Measurements from ENCODE around the gene EGFL7. TPM values are rescaled to one million over a fixed set of nuclear protein-coding genes. Genes with fewer than 3 reads are reported as not detected.

EGFL7 gene
- 6.9 and 8.4 TPM in 2 replicates for total RNA-seq
- long read RNA-seq: 0 reads

DNA sequence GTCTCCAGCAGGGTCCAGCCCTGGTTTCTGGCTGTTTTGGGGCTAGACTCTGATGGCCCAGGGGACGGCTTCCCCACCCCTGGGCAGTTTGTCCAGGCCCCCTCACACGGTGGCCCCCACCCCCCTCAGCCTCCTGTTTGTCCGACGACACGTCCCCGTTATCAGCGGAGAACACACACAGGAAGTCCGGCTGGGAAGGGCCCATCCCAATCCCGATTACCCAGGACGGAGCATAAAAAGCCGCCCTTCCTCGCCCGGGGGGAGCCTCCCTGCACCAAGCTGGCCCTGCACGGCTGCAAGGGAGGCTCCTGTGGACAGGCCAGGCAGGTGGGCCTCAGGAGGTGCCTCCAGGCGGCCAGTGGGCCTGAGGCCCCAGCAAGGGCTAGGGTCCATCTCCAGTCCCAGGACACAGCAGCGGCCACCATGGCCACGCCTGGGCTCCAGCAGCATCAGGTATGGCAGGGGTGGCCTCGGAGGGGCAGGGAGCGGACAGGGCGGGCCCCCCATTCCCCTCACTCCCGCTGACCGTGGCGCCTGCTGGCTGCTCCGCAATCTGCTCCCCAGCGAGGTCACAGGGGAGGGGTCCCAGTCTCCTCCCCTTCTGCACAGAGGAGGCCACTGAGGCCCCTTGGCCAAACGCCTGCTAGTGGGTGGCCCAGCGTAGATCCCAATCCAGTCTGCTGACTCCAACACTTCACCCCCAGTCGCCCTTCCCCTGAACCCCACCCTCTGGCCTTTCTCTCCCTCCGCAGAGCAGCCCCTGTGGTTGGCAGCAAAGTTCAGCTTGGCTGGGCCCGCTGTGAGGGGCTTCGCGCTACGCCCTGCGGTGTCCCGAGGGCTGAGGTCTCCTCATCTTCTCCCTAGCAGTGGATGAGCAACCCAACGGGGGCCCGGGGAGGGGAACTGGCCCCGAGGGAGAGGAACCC is at the start of gene EGFL7:
Gene EGFL7 (plus strand): TSS at position 261 of the 926 bp plus-strand sequence. CDS start 5,367 bp downstream, outside the sequence.
- no peak within 1 kb of the TSS for H3K4me3 Mint-ChIP-seq (ENCODE audit: unreplicated experiment)

GRCh38 chr9:136613824-136614371 is 48.8 kb upstream of the EGFL7 start:
- Mint-ChIP-seq H3K9me3 (ENCODE audit: unreplicated experiment) (no peaks in the 10 kb centered on the region), H3K27ac (ENCODE audit: unreplicated experiment) (peak overlapping the region; percentile 38), H3K4me1 (ENCODE audit: unreplicated experiment) (peaks cover 51% of the 10 kb centered on the region), H3K27me3 (ENCODE audit: unreplicated experiment) (no peaks in the 10 kb centered on the region), H3K36me3 (ENCODE audit: unreplicated experiment) (no peaks in the 10 kb centered on the region), H3K4me3 (ENCODE audit: unreplicated experiment) (no peak overlapping the region)
- TF ChIP-seq CTCF (IDR thresholded peaks at IDR 0.05): no peak
- DNase-seq (ENCODE audit: extremely low spot score, unreplicated experiment): no peak

More for the DNA sequence above, at the start of gene EGFL7:
- DNase-seq (ENCODE audit: extremely low spot score, unreplicated experiment): no peak
- no peak for TF ChIP-seq CTCF (IDR thresholded peaks at IDR 0.05)
- no peaks in the 10 kb centered on the region for H3K36me3 Mint-ChIP-seq (ENCODE audit: unreplicated experiment)
- H3K4me1 Mint-ChIP-seq (ENCODE audit: unreplicated experiment): peaks cover 8% of the 10 kb centered on the region
- H3K27ac Mint-ChIP-seq (ENCODE audit: unreplicated experiment): no peak within 1 kb of the TSS
- H3K27me3 Mint-ChIP-seq (ENCODE audit: unreplicated experiment): peaks cover 2% of the 10 kb centered on the region
- no peaks in the 10 kb centered on the region for H3K9me3 Mint-ChIP-seq (ENCODE audit: unreplicated experiment)

DNA sequence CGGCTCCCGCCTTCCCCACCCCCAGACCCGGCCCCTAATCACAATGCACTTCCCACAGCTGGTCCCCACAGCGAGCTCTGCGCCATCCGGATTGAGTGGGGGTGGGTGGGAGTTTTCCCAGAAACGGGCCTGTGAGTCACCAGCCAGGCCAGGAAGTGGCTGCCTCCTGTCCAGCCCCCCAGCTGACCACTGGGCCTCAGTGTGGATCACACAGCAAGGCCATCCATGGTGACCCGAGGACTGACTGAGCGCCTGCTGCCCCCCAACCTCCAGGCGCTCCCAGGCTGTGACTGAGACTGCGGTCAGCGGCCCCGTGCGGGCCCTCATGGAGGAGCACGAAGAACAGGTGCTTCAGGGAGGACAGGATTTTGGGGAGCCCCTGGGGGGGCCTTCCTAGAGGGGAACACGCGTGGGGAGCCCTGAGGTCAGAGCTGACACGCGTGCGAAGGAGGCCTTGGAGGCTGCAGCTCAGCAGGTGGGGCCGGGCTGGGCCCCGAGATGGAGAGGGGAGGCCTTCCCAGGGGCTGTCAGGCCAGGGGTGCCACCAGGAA is 48.3 kb upstream of the EGFL7 start:
- H3K27me3 Mint-ChIP-seq (ENCODE audit: unreplicated experiment): no peaks in the 10 kb centered on the region
- no peak for DNase-seq (ENCODE audit: extremely low spot score, unreplicated experiment)
- H3K4me1 Mint-ChIP-seq (ENCODE audit: unreplicated experiment): peaks cover 48% of the 10 kb centered on the region
- H3K9me3 Mint-ChIP-seq (ENCODE audit: unreplicated experiment): no peaks in the 10 kb centered on the region
- no peaks in the 10 kb centered on the region for H3K36me3 Mint-ChIP-seq (ENCODE audit: unreplicated experiment)
- H3K27ac Mint-ChIP-seq (ENCODE audit: unreplicated experiment): peak overlapping the region; percentile 91
- no peak for TF ChIP-seq CTCF (IDR thresholded peaks at IDR 0.05)
- H3K4me3 Mint-ChIP-seq (ENCODE audit: unreplicated experiment): no peak overlapping the region

GRCh38 chr9:136614967-136615623 is 47.6 kb upstream of the EGFL7 start:
- Mint-ChIP-seq H3K4me1 (ENCODE audit: unreplicated experiment) (peaks cover 45% of the 10 kb centered on the region), H3K27me3 (ENCODE audit: unreplicated experiment) (no peaks in the 10 kb centered on the region), H3K4me3 (ENCODE audit: unreplicated experiment) (no peak overlapping the region), H3K9me3 (ENCODE audit: unreplicated experiment) (no peaks in the 10 kb centered on the region), H3K27ac (ENCODE audit: unreplicated experiment) (peak overlapping the region; percentile 91), H3K36me3 (ENCODE audit: unreplicated experiment) (no peaks in the 10 kb centered on the region)
- no peak for DNase-seq (ENCODE audit: extremely low spot score, unreplicated experiment)
- peak; percentile 9 for TF ChIP-seq CTCF (IDR thresholded peaks at IDR 0.05)

Measured in osteocyte (in vitro differentiated cells).